DOHH2 (cell line): ENCODE measurements around the gene ITPKB.

Source experiments
- H3F3A ChIP-seq: fragments of 200-600 bp; sonication (generic), shearing (Covaris generic); 2 replicates; pipeline ENCODE4 v1.6.0; 2016; ENCODE audit warnings: antibody characterized with exemption, mild to moderate bottlenecking; ENCODE audit not compliant: control insufficient read depth, insufficient read depth
- H3K27ac ChIP-seq: fragments of 200-600 bp; sonication (generic); 2 replicates; pipeline ENCODE4 v1.5.1; 2014; ENCODE audit warnings: low read depth, mild to moderate bottlenecking, low read length, moderate library complexity
- H3K27me3 ChIP-seq: fragments of 200-600 bp; sonication (generic); 2 replicates; pipeline ENCODE4 v1.6.1; 2014; ENCODE audit warnings: mild to moderate bottlenecking, low read length, mixed read lengths; ENCODE audit not compliant: control insufficient read depth
- H3K36me3 ChIP-seq: fragments of 200-600 bp; sonication (generic); 2 replicates; pipeline ENCODE4 v1.6.1; 2014; ENCODE audit warnings: mild to moderate bottlenecking, low read length, moderate library complexity, mixed read lengths; ENCODE audit not compliant: control insufficient read depth
- H3K4me1 ChIP-seq: fragments of 200-600 bp; sonication (generic); 2 replicates; pipeline ENCODE4 v1.6.1; 2014; ENCODE audit warnings: mild to moderate bottlenecking, low read length, mixed read lengths; ENCODE audit not compliant: control insufficient read depth
- H3K4me2 ChIP-seq: fragments of 200-600 bp; sonication (generic); 2 replicates; pipeline ENCODE4 v1.6.0; 2014; ENCODE audit warnings: mild to moderate bottlenecking, low read length, moderate library complexity
- H3K4me3 ChIP-seq: fragments of 200-600 bp; sonication (generic); 2 replicates; pipeline ENCODE4 v1.5.1; 2014; ENCODE audit warnings: mild to moderate bottlenecking, low read length, mixed read lengths
- H3K79me2 ChIP-seq: fragments of 200-600 bp; sonication (generic); 2 replicates; pipeline ENCODE4 v1.6.1; 2014; ENCODE audit warnings: mild to moderate bottlenecking, low read length, mixed read lengths; ENCODE audit not compliant: control insufficient read depth
- H3K9me2 ChIP-seq: fragments of 200-600 bp; sonication (generic); replicated peaks from 2 replicates; pipeline ENCODE4 v1.6.1; 2014; ENCODE audit warnings: mild to moderate bottlenecking, low read length, mixed read lengths; ENCODE audit not compliant: control insufficient read depth
- H3K9me3 ChIP-seq: fragments of 200-600 bp; sonication (generic); 2 replicates; pipeline ENCODE4 v1.6.1; 2014; ENCODE audit warnings: antibody characterized with exemption, low read length, mixed read lengths; ENCODE audit not compliant: control insufficient read depth, insufficient read depth
- H4K20me1 ChIP-seq: fragments of 200-600 bp; sonication (generic); 2 replicates; pipeline ENCODE4 v1.6.0; 2014; ENCODE audit warnings: low read depth, mild to moderate bottlenecking, antibody characterized with exemption, low read length, moderate library complexity; ENCODE audit not compliant: control insufficient read depth, insufficient read depth
- EZH2phosphoT487 ChIP-seq: fragments of 200-600 bp; sonication (generic); IDR thresholded peaks from 2 replicates; pipeline ENCODE4 v1.6.1; 2017; ENCODE audit warnings: borderline replicate concordance, mild to moderate bottlenecking, antibody characterized with exemption, low read length, moderate library complexity, mixed read lengths
- TF ChIP-seq, protein P1 (sequence below): fragments of 200-600 bp; sonication (generic); IDR thresholded peaks from one replicate; pipeline ENCODE4 v1.5.1; 2014; ENCODE audit warnings: antibody characterized with exemption, mild to moderate bottlenecking, low read depth, low read length; ENCODE audit not compliant: poor library complexity, severe bottlenecking

The ITPKB gene

DNA sequence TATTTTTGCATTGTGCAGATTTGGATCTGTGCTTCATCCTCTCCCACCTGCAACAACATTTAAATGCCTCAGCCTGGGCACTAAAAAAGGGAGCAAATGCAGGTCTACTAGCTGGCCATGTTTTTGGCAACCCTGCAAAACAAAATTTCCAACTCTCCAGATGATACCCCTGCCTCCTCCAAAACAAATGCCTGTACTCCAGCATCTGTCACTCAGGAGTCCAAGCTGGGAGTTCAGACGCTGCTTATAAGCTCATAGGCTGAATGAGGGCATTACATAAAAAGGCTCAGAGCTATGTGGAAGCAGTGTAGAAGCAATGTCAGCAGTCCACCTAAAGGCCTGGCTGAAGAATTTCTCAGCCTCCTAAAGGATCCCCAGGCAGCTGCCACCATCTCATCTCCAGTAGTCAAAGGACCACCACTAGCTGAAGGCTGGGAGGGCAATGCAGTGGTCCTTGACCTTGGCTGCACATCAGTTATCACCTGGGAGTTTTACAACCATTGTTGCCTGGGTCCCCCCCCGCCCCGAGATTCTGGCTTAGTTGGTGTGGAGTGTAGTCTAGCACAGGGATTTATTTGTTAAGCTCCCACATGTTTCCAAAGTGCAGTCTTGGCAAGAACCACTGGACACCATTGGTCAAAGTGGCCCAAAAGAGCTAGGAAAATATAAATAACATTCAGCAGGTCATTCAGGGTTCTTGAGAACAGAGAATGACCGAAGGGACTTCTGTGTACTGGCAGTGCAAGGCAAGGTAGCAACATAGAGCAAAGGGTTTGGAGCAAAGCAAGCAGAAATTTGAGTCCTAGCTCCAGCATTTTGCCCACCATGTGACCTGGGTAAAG is 57.2 kb downstream of the ITPKB start:
- Histone ChIP-seq H3K27me3 (no peaks in the 10 kb centered on the region), H4K20me1 (no peaks in the 10 kb centered on the region), H3K4me1 (peaks cover 100% of the 10 kb centered on the region), H3K27ac (peak overlapping the region; percentile 95), H3K4me3 (peak overlapping the region; percentile 86), H3F3A (peaks cover 34% of the 10 kb centered on the region), H3K79me2 (peaks cover 100% of the 10 kb centered on the region), H3K9me3 (no peaks in the 10 kb centered on the region), H3K4me2 (peak overlapping the region; percentile 91), H3K36me3 (peaks cover 67% of the 10 kb centered on the region), H3K9me2 (no peaks in the 10 kb centered on the region)
- TF ChIP-seq EZH2phosphoT487, result no peak
- TF ChIP-seq, protein P1, sequence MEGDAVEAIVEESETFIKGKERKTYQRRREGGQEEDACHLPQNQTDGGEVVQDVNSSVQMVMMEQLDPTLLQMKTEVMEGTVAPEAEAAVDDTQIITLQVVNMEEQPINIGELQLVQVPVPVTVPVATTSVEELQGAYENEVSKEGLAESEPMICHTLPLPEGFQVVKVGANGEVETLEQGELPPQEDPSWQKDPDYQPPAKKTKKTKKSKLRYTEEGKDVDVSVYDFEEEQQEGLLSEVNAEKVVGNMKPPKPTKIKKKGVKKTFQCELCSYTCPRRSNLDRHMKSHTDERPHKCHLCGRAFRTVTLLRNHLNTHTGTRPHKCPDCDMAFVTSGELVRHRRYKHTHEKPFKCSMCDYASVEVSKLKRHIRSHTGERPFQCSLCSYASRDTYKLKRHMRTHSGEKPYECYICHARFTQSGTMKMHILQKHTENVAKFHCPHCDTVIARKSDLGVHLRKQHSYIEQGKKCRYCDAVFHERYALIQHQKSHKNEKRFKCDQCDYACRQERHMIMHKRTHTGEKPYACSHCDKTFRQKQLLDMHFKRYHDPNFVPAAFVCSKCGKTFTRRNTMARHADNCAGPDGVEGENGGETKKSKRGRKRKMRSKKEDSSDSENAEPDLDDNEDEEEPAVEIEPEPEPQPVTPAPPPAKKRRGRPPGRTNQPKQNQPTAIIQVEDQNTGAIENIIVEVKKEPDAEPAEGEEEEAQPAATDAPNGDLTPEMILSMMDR, result no peak

DNA sequence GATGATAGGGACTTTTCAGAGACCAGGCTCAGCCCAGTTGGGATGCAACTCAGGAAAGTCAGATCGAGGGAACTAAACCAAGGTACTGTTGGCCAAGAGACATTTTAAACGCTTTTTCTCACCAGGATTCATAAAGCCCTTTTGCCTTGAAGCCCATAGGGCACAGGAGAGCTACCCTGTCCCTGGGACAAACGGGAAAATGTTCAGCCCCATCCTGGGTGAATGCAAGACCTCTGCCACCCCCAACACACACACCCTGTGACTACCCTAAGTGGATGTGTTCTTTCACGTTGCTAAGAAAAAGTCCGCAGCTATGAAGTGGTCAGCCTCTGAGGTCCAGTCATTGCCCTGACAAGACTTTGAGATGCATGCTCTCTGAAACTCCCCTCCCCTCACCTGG is 58.4 kb downstream of the ITPKB start:
- no peaks in the 10 kb centered on the region for H4K20me1 ChIP-seq
- no peaks in the 10 kb centered on the region for H3K9me3 ChIP-seq
- H3K36me3 ChIP-seq, result peaks cover 63% of the 10 kb centered on the region
- H3K4me3 ChIP-seq, result peak overlapping the region; percentile 86
- peaks cover 100% of the 10 kb centered on the region for H3K79me2 ChIP-seq
- TF ChIP-seq EZH2phosphoT487, result no peak
- TF ChIP-seq, protein P1, result no peak
- peak overlapping the region; percentile 95 for H3K27ac ChIP-seq
- peaks cover 100% of the 10 kb centered on the region for H3K4me1 ChIP-seq
- H3K9me2 ChIP-seq, result no peaks in the 10 kb centered on the region
- peaks cover 46% of the 10 kb centered on the region for H3F3A ChIP-seq
- H3K4me2 ChIP-seq, result peak overlapping the region; percentile 91
- no peaks in the 10 kb centered on the region for H3K27me3 ChIP-seq

DNA sequence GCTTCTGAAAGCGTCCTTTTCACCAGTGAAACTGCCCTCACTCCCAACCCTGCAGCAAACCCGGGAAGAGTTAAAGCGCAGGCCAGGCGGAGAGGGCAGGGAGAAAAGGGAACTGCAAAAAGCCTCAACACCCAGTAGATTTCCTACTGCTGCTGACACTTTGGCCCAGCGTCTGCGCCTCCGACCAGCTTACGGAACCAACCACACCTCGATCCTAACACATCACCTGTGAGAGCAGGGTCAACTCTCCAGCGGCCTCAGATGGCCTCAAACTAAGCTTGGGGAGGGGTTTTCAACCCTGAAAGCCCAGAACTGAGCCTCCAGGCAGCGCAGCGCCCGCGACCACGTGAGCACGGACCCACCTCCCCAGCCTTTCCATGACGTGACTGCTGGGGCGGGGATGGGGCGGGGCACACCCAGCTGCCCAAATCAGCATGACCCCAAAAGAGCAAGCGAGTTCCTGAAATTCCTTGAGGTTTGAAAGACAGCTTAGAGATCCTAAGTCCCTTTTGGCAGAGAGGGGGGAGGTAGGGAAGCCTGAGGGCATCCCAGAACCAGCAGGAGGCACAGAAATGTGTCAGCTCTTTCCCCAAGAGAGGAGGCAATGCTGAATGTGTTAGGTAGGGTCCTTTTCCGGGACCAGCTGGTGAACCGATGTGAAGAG is 59.1 kb downstream of the ITPKB start:
- Histone ChIP-seq H3K27ac (peak overlapping the region; percentile 95), H3K79me2 (peaks cover 93% of the 10 kb centered on the region), H3K4me3 (peak overlapping the region; percentile 86), H3K9me3 (no peaks in the 10 kb centered on the region), H3K4me1 (peaks cover 99% of the 10 kb centered on the region), H3K4me2 (peak overlapping the region; percentile 91), H3F3A (peaks cover 52% of the 10 kb centered on the region), H3K9me2 (no peaks in the 10 kb centered on the region), H3K27me3 (no peaks in the 10 kb centered on the region), H3K36me3 (peaks cover 60% of the 10 kb centered on the region), H4K20me1 (no peaks in the 10 kb centered on the region)
- TF ChIP-seq, protein P1, result no peak
- TF ChIP-seq EZH2phosphoT487, result no peak
